Left colon (tissue), 2 donors: Measurements from ENCODE around the gene HOOK2. TPM values are rescaled to one million over a fixed set of nuclear protein-coding genes. Genes with fewer than 3 reads are reported as not detected.
"Not testable (repeated sequence)": the region's sequence is repeated elsewhere in the genome, so short reads cannot be mapped to it uniquely, and the experiment has no call there.

Experiments used
- ATAC-seq: fragments of 200-7000 bp; cut with Tn5 transposase; one replicate; pipeline ENCODE4 v1.9.1; 2020; ENCODE audit warnings: mild to moderate bottlenecking, moderate library complexity
- DNase-seq, 2 donors: peaks; one replicate each; pipeline ENCODE4 v3.0.0-alpha.2; 2020
- intact Hi-C, 2 donors: fragments of 100-400 bp; cut with DNase I in 1 of 2; cut with micrococcal nuclease in 1 of 2; formaldehyde crosslinking; loops; one replicate each; pipeline versions ENCODE4 v1.11.2 to v1.14.0; 2022; cut with DNase I, micrococcal nuclease
- long read RNA-seq: library from polyadenylated mRNA; unstranded; transcript quantifications from one replicate; pipeline ENCODE4 v2.0.0, GENCODE V29; 2021
- total RNA-seq, 2 donors: library from RNA; stranded (reverse); fragmentation: NEBNext Ultra II Directional; extraction: Animal tissue kit (Norgen Biotek cat#: 25700); gene quantifications; one replicate each; pipeline ENCODE4 v1.2.1, GENCODE V29; 2021
- donor health status: DM: no; HTN: no; CAD: no.
- donor health status: DM: yes; HTN: yes; CAD: no.

The HOOK2 gene
- total RNA-seq, result 10 to 100 TPM; 58.3 to 83.1 TPM
- long read RNA-seq, transcript HOOK2-210 (3 exons, 890 nt), result minor isoform, 17 of 137 reads
- long read RNA-seq, transcript HOOK2-201 (22 exons, 2,603 nt), result major isoform, 46 of 137 reads
- long read RNA-seq, partial matches to known transcripts, result 22 of 137 reads
- long read RNA-seq, other reads (novel, unspliced or antisense), result 50 of 137 reads

- peak; percentile 79 for ATAC-seq
- intact Hi-C loops, result no loop called here
These were observed at the start of gene HOOK2 for GRCh38 chr19:12774588-12775555. Gene HOOK2, minus strand, starts transcription at chr19:12775552. Its CDS starts 103 bp downstream, at chr19:12775449.

GRCh38 chr19:12821761-12822160, 46.4 kb upstream of the HOOK2 start:
- intact Hi-C loops, result no loop called here
- no peak for DNase-seq
- ATAC-seq, result no peak

More at GRCh38 chr19:12774588-12775555, at the start of gene HOOK2:
- DNase-seq, result peak; percentile 97 to 98

GRCh38 chr19:12817810-12818209, 42.5 kb upstream of the HOOK2 start:
- intact Hi-C loops, ATAC-seq, DNase-seq: not testable (repeated sequence)

GRCh38 chr19:12817188-12817587, 41.8 kb upstream of the HOOK2 start:
- not testable (repeated sequence) for ATAC-seq

GRCh38 chr19:12815088-12815487, 39.7 kb upstream of the HOOK2 start:
- DNase-seq, result no peak
- intact Hi-C loops, result no loop called here
- no peak for ATAC-seq

More at GRCh38 chr19:12817188-12817587, 41.8 kb upstream of the HOOK2 start:
- intact Hi-C loops, DNase-seq: not testable (repeated sequence)

- peak; percentile 76 for ATAC-seq
- intact Hi-C loops, result no loop called here
These were observed 31.1 kb upstream of the HOOK2 start, which contains the start of gene RNASEH2A for GRCh38 chr19:12806242-12807081. Gene RNASEH2A, plus strand, starts transcription at chr19:12806584. Its CDS starts 90 bp downstream, at chr19:12806674.

GRCh38 chr19:12804051-12804450, 28.7 kb upstream of the HOOK2 start:
- intact Hi-C loops, result loop anchor here in 1 of 2 donors (5.0 kb wide), 1 partner anchor 42 kb away; no protein-coding TSS in a partner anchor
- ATAC-seq, result no peak
- peak in 1 of 2 donors; percentile 10 for DNase-seq

More at GRCh38 chr19:12806242-12807081, 31.1 kb upstream of the HOOK2 start, which contains the start of gene RNASEH2A:
- DNase-seq, result peak; percentile 87 to 94

- intact Hi-C loops, result loop anchor here in 1 of 2 donors (5.0 kb wide), 1 partner anchor 40 kb away; no protein-coding TSS in a partner anchor
- DNase-seq, result peak; percentile 13 to 50
- peak; percentile 37 for ATAC-seq
These were observed 27.1 kb upstream of the HOOK2 start for GRCh38 chr19:12802267-12803106.

- peak; percentile 78 to 91 for DNase-seq
- intact Hi-C loops, result loop anchor here in 1 of 2 donors (5.0 kb wide), 1 partner anchor 39 kb away; no protein-coding TSS in a partner anchor
- ATAC-seq, result peak; percentile 85
These were observed 26.3 kb upstream of the HOOK2 start, which contains the start of the genes PRDX2 and THSD8 for GRCh38 chr19:12801466-12802266. Gene PRDX2, minus strand, starts transcription at chr19:12801800. Its CDS starts 539 bp downstream, at chr19:12801261. Gene THSD8, plus strand, starts transcription at chr19:12802069. Its CDS starts 3 bp downstream, at chr19:12802072.

GRCh38 chr19:12800923-12801465, 25.6 kb upstream of the HOOK2 start:
- peak; percentile 22 for ATAC-seq
- peak in 1 of 2 donors; percentile 58 for DNase-seq
- intact Hi-C loops, result loop anchor here in 1 of 2 donors (5.0 kb wide), 1 partner anchor 39 kb away; no protein-coding TSS in a partner anchor

GRCh38 chr19:12800466-12800770, 25.1 kb upstream of the HOOK2 start:
- intact Hi-C loops, result loop anchor here in 1 of 2 donors (5.0 kb wide), 1 partner anchor 38 kb away; no protein-coding TSS in a partner anchor
- no peak for ATAC-seq
- DNase-seq, result no peak

- intact Hi-C loops, result loop anchor here (5.0 kb wide), 1 partner anchor 38 kb away; no protein-coding TSS in a partner anchor
- DNase-seq (no peak), ATAC-seq (no peak)
These were observed 24.6 kb upstream of the HOOK2 start for GRCh38 chr19:12799742-12800465.

- intact Hi-C loops, result loop anchor here in 1 of 2 donors (5.0 kb wide), 1 partner anchor 35 kb away; no protein-coding TSS in a partner anchor
- DNase-seq, ATAC-seq: not testable (repeated sequence)
These were observed 22.3 kb upstream of the HOOK2 start for GRCh38 chr19:12797607-12798006.

GRCh38 chr19:12797141-12797587, 21.8 kb upstream of the HOOK2 start:
- ATAC-seq (no peak), DNase-seq (no peak)
- intact Hi-C loops, result loop anchor here in 1 of 2 donors (5.0 kb wide), 1 partner anchor 35 kb away; no protein-coding TSS in a partner anchor
